ENCODE measurements around the gene ERRFI1.
A peak's percentile ranks its signal among the peaks of the same experiment; 100 is the strongest.

ERRFI1 gene

GRCh38 chr1:8035289-8035688 is 9.2 kb upstream of the ERRFI1 start:
- H3K4me1 ChIP-seq (ENCODE audit: control insufficient read depth in 1 of 2, insufficient read depth in 2 of 2, low read length in 2 of 2), result peaks cover 0 to 5% of the 10 kb centered on the region in 2 experiments
- H3K79me1 ChIP-seq (ENCODE audit: low read length), result peaks cover 8% of the 10 kb centered on the region
- no peak overlapping the region for H2BK5ac ChIP-seq (ENCODE audit: low read depth, low read length, poor library complexity)
- H3K36me3 ChIP-seq (ENCODE audit: control insufficient read depth in 1 of 2, insufficient read depth in 2 of 2, low read length in 2 of 2), result no peaks in the 10 kb centered on the region
- no CpG with 5 or more reads among the region's 4 CpGs for WGBS (ENCODE audit: extremely low coverage, insufficient coverage, insufficient read length)
- H3K27me3 ChIP-seq (ENCODE audit: insufficient read depth, low read length), result no peaks in the 10 kb centered on the region
- no peak overlapping the region for H2BK120ac ChIP-seq (ENCODE audit: insufficient read depth, low read length, poor library complexity)
- H3K27ac ChIP-seq (ENCODE audit: low read depth, low read length), result no peak overlapping the region
- no peak overlapping the region for H4K12ac ChIP-seq (ENCODE audit: low read depth, low read length)
- H4K91ac ChIP-seq (ENCODE audit: low read depth, low read length), result no peak overlapping the region
- peak overlapping the region; percentile 92 for H2BK12ac ChIP-seq (ENCODE audit: low read length)
- H4K8ac ChIP-seq (ENCODE audit: low read depth, low read length), result no peak overlapping the region
- H3K9me3 ChIP-seq (ENCODE audit: insufficient read depth, low read depth, low read length), result no peaks in the 10 kb centered on the region
- H3K14ac ChIP-seq (ENCODE audit: low read length), result no peak overlapping the region
- no peak for DNase-seq
- no peak overlapping the region for H3K9ac ChIP-seq (ENCODE audit: low read length)
- H2AFZ ChIP-seq (ENCODE audit: insufficient read depth, low read length, poor library complexity), result no peak overlapping the region
- H3K4me3 ChIP-seq (ENCODE audit: low read depth, low read length), result no peak overlapping the region
- H3K18ac ChIP-seq (ENCODE audit: low read length), result no peak overlapping the region
- no peaks in the 10 kb centered on the region for H3K79me2 ChIP-seq (ENCODE audit: control insufficient read depth, insufficient read depth, low read length, poor library complexity)
- no peak overlapping the region for H3K4me2 ChIP-seq (ENCODE audit: low read length)
- H3K4ac ChIP-seq (ENCODE audit: low read depth, low read length), result no peak overlapping the region
- H3K23ac ChIP-seq (ENCODE audit: low read length), result no peak overlapping the region
- no peak overlapping the region for H2AK5ac ChIP-seq (ENCODE audit: low read length)

- Histone ChIP-seq H3K4me2 (ENCODE audit: low read length) (peak overlapping the region; percentile 26), H3K27me3 (ENCODE audit: insufficient read depth, low read length) (no peaks in the 10 kb centered on the region), H3K14ac (ENCODE audit: low read length) (no peak overlapping the region), H3K79me1 (ENCODE audit: low read length) (peaks cover 8% of the 10 kb centered on the region), H2AK5ac (ENCODE audit: low read length) (no peak overlapping the region), H4K91ac (ENCODE audit: low read depth, low read length) (no peak overlapping the region), H2BK12ac (ENCODE audit: low read length) (no peak overlapping the region), H3K9ac (ENCODE audit: low read length) (peak overlapping the region; percentile 45), H3K4me3 (ENCODE audit: low read depth, low read length) (no peak overlapping the region), H3K27ac (ENCODE audit: low read depth, low read length) (no peak overlapping the region), H3K4ac (ENCODE audit: low read depth, low read length) (no peak overlapping the region), H2BK5ac (ENCODE audit: low read depth, low read length, poor library complexity) (no peak overlapping the region), H3K79me2 (ENCODE audit: control insufficient read depth, insufficient read depth, low read length, poor library complexity) (no peaks in the 10 kb centered on the region), H2BK120ac (ENCODE audit: insufficient read depth, low read length, poor library complexity) (no peak overlapping the region), H3K36me3 (ENCODE audit: control insufficient read depth in 1 of 2, insufficient read depth in 2 of 2, low read length in 2 of 2) (no peaks in the 10 kb centered on the region), H3K9me3 (ENCODE audit: insufficient read depth, low read depth, low read length) (no peaks in the 10 kb centered on the region), H4K12ac (ENCODE audit: low read depth, low read length) (no peak overlapping the region), H3K23ac (ENCODE audit: low read length) (peak overlapping the region; percentile 49), H3K18ac (ENCODE audit: low read length) (no peak overlapping the region), H3K4me1 (ENCODE audit: control insufficient read depth in 1 of 2, insufficient read depth in 2 of 2, low read length in 2 of 2) (peaks cover 0 to 5% of the 10 kb centered on the region in 2 experiments), H4K8ac (ENCODE audit: low read depth, low read length) (no peak overlapping the region), H2AFZ (ENCODE audit: insufficient read depth, low read length, poor library complexity) (no peak overlapping the region)
- DNase-seq, result no peak
- WGBS (ENCODE audit: extremely low coverage, insufficient coverage, insufficient read length), result no CpG with 5 or more reads among the region's 6 CpGs
These were observed 7.2 kb upstream of the ERRFI1 start for GRCh38 chr1:8033322-8033721.

GRCh38 chr1:8032366-8032910 is 6.3 kb upstream of the ERRFI1 start:
- no peak overlapping the region for H2AK5ac ChIP-seq (ENCODE audit: low read length)
- no peaks in the 10 kb centered on the region for H3K27me3 ChIP-seq (ENCODE audit: insufficient read depth, low read length)
- no peak overlapping the region for H3K23ac ChIP-seq (ENCODE audit: low read length)
- H2BK120ac ChIP-seq (ENCODE audit: insufficient read depth, low read length, poor library complexity), result no peak overlapping the region
- H3K79me1 ChIP-seq (ENCODE audit: low read length), result peaks cover 8% of the 10 kb centered on the region
- WGBS (ENCODE audit: extremely low coverage, insufficient coverage, insufficient read length), result no CpG with 5 or more reads among the region's 3 CpGs
- H3K4me2 ChIP-seq (ENCODE audit: low read length), result no peak overlapping the region
- no peak overlapping the region for H3K27ac ChIP-seq (ENCODE audit: low read depth, low read length)
- no peak overlapping the region for H4K91ac ChIP-seq (ENCODE audit: low read depth, low read length)
- H2BK12ac ChIP-seq (ENCODE audit: low read length), result no peak overlapping the region
- no peak overlapping the region for H3K14ac ChIP-seq (ENCODE audit: low read length)
- no peak overlapping the region for H3K18ac ChIP-seq (ENCODE audit: low read length)
- no peak overlapping the region for H3K9ac ChIP-seq (ENCODE audit: low read length)
- H2BK5ac ChIP-seq (ENCODE audit: low read depth, low read length, poor library complexity), result no peak overlapping the region
- no peaks in the 10 kb centered on the region for H3K36me3 ChIP-seq (ENCODE audit: control insufficient read depth in 1 of 2, insufficient read depth in 2 of 2, low read length in 2 of 2)
- no peak overlapping the region for H4K12ac ChIP-seq (ENCODE audit: low read depth, low read length)
- no peak overlapping the region for H2AFZ ChIP-seq (ENCODE audit: insufficient read depth, low read length, poor library complexity)
- no peaks in the 10 kb centered on the region for H3K79me2 ChIP-seq (ENCODE audit: control insufficient read depth, insufficient read depth, low read length, poor library complexity)
- H3K4me1 ChIP-seq (ENCODE audit: control insufficient read depth in 1 of 2, insufficient read depth in 2 of 2, low read length in 2 of 2), result peaks cover 2 to 7% of the 10 kb centered on the region in 2 experiments
- DNase-seq, result peak; percentile 41 to 76
- H3K4ac ChIP-seq (ENCODE audit: low read depth, low read length), result no peak overlapping the region
- no peak overlapping the region for H4K8ac ChIP-seq (ENCODE audit: low read depth, low read length)
- H3K9me3 ChIP-seq (ENCODE audit: insufficient read depth, low read depth, low read length), result no peaks in the 10 kb centered on the region
- no peak overlapping the region for H3K4me3 ChIP-seq (ENCODE audit: low read depth, low read length)

- Histone ChIP-seq H4K12ac (ENCODE audit: low read depth, low read length) (no peak overlapping the region), H4K91ac (ENCODE audit: low read depth, low read length) (no peak overlapping the region), H3K4me3 (ENCODE audit: low read depth, low read length) (no peak overlapping the region), H2BK120ac (ENCODE audit: insufficient read depth, low read length, poor library complexity) (peak overlapping the region; percentile 48), H3K4ac (ENCODE audit: low read depth, low read length) (no peak overlapping the region), H4K8ac (ENCODE audit: low read depth, low read length) (no peak overlapping the region), H3K4me1 (ENCODE audit: control insufficient read depth in 1 of 2, insufficient read depth in 2 of 2, low read length in 2 of 2) (peaks cover 10 to 16% of the 10 kb centered on the region in 2 experiments), H3K18ac (ENCODE audit: low read length) (no peak overlapping the region), H3K9ac (ENCODE audit: low read length) (no peak overlapping the region), H2BK12ac (ENCODE audit: low read length) (peak overlapping the region; percentile 74), H2AFZ (ENCODE audit: insufficient read depth, low read length, poor library complexity) (no peak overlapping the region), H3K23ac (ENCODE audit: low read length) (no peak overlapping the region), H3K9me3 (ENCODE audit: insufficient read depth, low read depth, low read length) (peaks cover 2% of the 10 kb centered on the region), H3K27ac (ENCODE audit: low read depth, low read length) (no peak overlapping the region), H3K14ac (ENCODE audit: low read length) (no peak overlapping the region), H2AK5ac (ENCODE audit: low read length) (no peak overlapping the region), H3K4me2 (ENCODE audit: low read length) (no peak overlapping the region), H2BK5ac (ENCODE audit: low read depth, low read length, poor library complexity) (no peak overlapping the region), H3K27me3 (ENCODE audit: insufficient read depth, low read length) (no peaks in the 10 kb centered on the region), H3K36me3 (ENCODE audit: control insufficient read depth in 1 of 2, insufficient read depth in 2 of 2, low read length in 2 of 2) (no peaks in the 10 kb centered on the region), H3K79me1 (ENCODE audit: low read length) (peaks cover 18% of the 10 kb centered on the region), H3K79me2 (ENCODE audit: control insufficient read depth, insufficient read depth, low read length, poor library complexity) (peaks cover 11% of the 10 kb centered on the region)
- WGBS (ENCODE audit: extremely low coverage, insufficient coverage, insufficient read length), result no CpG with 5 or more reads among the region's 9 CpGs
- peak in 1 of 2 donors; percentile 58 for DNase-seq
These were observed 5.2 kb upstream of the ERRFI1 start for GRCh38 chr1:8031176-8031785.

All from trophoblast cell (in vitro differentiated cells and primary cell).